NCI-H128 (cell line): ENCODE data around the gene COL8A1.
"Not testable (repeated sequence)": the region's sequence is repeated elsewhere in the genome, so short reads cannot be mapped to it uniquely, and the experiment has no call there.

Experiments used
- DNase-seq: peaks from one replicate; lab custom pipeline; 2025; ENCODE audit not compliant: unreplicated experiment; lab: John Stamatoyannopoulos, UW

COL8A1 gene

GRCh38 chr3:99836681-99837080, 198.3 kb downstream of the COL8A1 start:
- no peak for DNase-seq

- DNase-seq: no peak
Observed at GRCh38 chr3:99837715-99838114, 199.3 kb downstream of the COL8A1 start.

- DNase-seq: no peak
Observed at GRCh38 chr3:99838755-99839154, 200.4 kb downstream of the COL8A1 start.

GRCh38 chr3:99839613-99840012, 201.2 kb downstream of the COL8A1 start:
- no peak for DNase-seq

- DNase-seq: not testable (repeated sequence)
Observed at GRCh38 chr3:99841949-99842348, 203.6 kb downstream of the COL8A1 start.

- no peak for DNase-seq
Observed at GRCh38 chr3:99842826-99843589, 204.6 kb downstream of the COL8A1 start.

- no peak for DNase-seq
Observed at GRCh38 chr3:99843590-99844258, 205.3 kb downstream of the COL8A1 start.

- no peak for DNase-seq
Observed at GRCh38 chr3:99845331-99845730, 206.9 kb downstream of the COL8A1 start.

- no peak for DNase-seq
Observed at GRCh38 chr3:99845999-99846398, 207.6 kb downstream of the COL8A1 start.

- DNase-seq: no peak
Observed at GRCh38 chr3:99846477-99847160, 208.2 kb downstream of the COL8A1 start.

- DNase-seq: no peak
Observed at GRCh38 chr3:99848433-99848832, 210.0 kb downstream of the COL8A1 start.
